B cell (primary cell): ENCODE results near the gene DPH1. TPM values are rescaled to one million over a fixed set of nuclear protein-coding genes. Genes with fewer than 3 reads are reported as not detected.
A peak's percentile ranks its signal among the peaks of the same experiment; 100 is the strongest.

Experiments
- ATAC-seq: fragments of 200-7000 bp; cut with Tn5 transposase; one replicate; pipeline ENCODE4 v1.10.0; 2021; ENCODE audit warnings: low read depth, mild to moderate bottlenecking, moderate number of reproducible peaks, moderate library complexity
- CTCF ChIA-PET: fragments of 350-600 bp; sonication (Branson Sonifier 250); formaldehyde crosslinking; loops from one replicate; lab custom pipeline; 2021; ENCODE audit warnings: antibody characterized with exemption, inconsistent platforms; lab: Charles Lee
- POLR2A ChIA-PET: fragments of 350-600 bp; sonication (Branson Sonifier 250); formaldehyde crosslinking; loops from one replicate; lab custom pipeline; 2021; ENCODE audit warnings: antibody characterized with exemption; lab: Charles Lee
- DNase-seq: peaks from one replicate; pipeline ENCODE4 v3.0.0; 2013
- H2AFZ ChIP-seq: 2 replicates; pipeline ENCODE4 v1.6.1; 2012; ENCODE audit warnings: mild to moderate bottlenecking, low read depth, low read length; ENCODE audit not compliant: insufficient read depth, poor library complexity, severe bottlenecking
- H3K27ac ChIP-seq, 2 donors: 1 replicate in 1 of 2; 2 replicates in 1 of 2; pipeline ENCODE4 v1.5.1; 2012 to 2013; ENCODE audit warnings: low read length in 2 of 2, mild to moderate bottlenecking in 2 of 2, moderate library complexity in 1 of 2
- H3K27me3 ChIP-seq, 4 experiments: fragments of 200-600 bp in 1 of 4; sonication (generic) in 1 of 4; replicated peaks in 1 of 4; 1 replicate in 2 of 4; 2 replicates in 2 of 4; pipeline versions ENCODE4 v1.6.1 to v1.7.0; 2013 to 2016; ENCODE audit warnings: low read length in 3 of 4, mild to moderate bottlenecking in 2 of 4, mixed read lengths in 1 of 4, moderate library complexity in 1 of 4; ENCODE audit not compliant: insufficient read depth in 4 of 4, control insufficient read depth in 3 of 4; ENCODE audit errors: control extremely low read depth in 1 of 4
- H3K36me3 ChIP-seq, 2 experiments: replicated peaks in 1 of 2; 1 replicate in 1 of 2; 2 replicates in 1 of 2; pipeline versions ENCODE4 v1.6.1 to v1.7.1; 2013; ENCODE audit warnings: low read length in 1 of 2; ENCODE audit not compliant: insufficient read depth in 2 of 2, control insufficient read depth in 1 of 2; ENCODE audit errors: control extremely low read depth in 1 of 2, extremely low read depth in 1 of 2
- H3K4me1 ChIP-seq, 2 donors: fragments of 200-600 bp in 1 of 2; sonication (generic) in 1 of 2; 1 replicate in 1 of 2; 2 replicates in 1 of 2; pipeline versions ENCODE4 v1.5.1 to v1.6.1; 2013 to 2017; ENCODE audit warnings: low read length in 2 of 2; ENCODE audit not compliant: control insufficient read depth in 2 of 2, insufficient read depth in 2 of 2
- H3K4me2 ChIP-seq: replicated peaks from 2 replicates; pipeline ENCODE3; 2012; ENCODE audit warnings: mild to moderate bottlenecking, low read depth, low read length; ENCODE audit not compliant: poor library complexity, severe bottlenecking
- H3K4me3 ChIP-seq, 5 experiments: fragments of 200-600 bp in 1 of 5; sonication (generic) in 1 of 5; 1 replicate in 3 of 5; 2 replicates in 2 of 5; pipeline versions ENCODE4 v1.5.1 to v1.7.0; 2011 to 2016; ENCODE audit warnings: low read length in 4 of 5, mild to moderate bottlenecking in 4 of 5, low read depth in 2 of 5, control low read depth in 1 of 5, moderate library complexity in 1 of 5; ENCODE audit not compliant: insufficient read depth in 1 of 5; ENCODE audit errors: control extremely low read depth in 1 of 5, extremely low read depth in 1 of 5
- H3K79me2 ChIP-seq: fragments of 200-600 bp; sonication (generic); one replicate; pipeline ENCODE4 v1.6.0; 2016; ENCODE audit warnings: low read length; ENCODE audit not compliant: control insufficient read depth, insufficient read depth
- H3K9ac ChIP-seq: fragments of 200-600 bp; sonication (generic); 2 replicates; pipeline ENCODE4 v1.6.1; 2017; ENCODE audit warnings: mild to moderate bottlenecking, low read length, moderate library complexity
- H3K9me3 ChIP-seq, 3 donors: one replicate each; pipeline versions ENCODE4 v1.6.1 to v1.7.1; 2013; ENCODE audit warnings: low read length in 2 of 3; ENCODE audit not compliant: control insufficient read depth in 2 of 3, insufficient read depth in 1 of 3; ENCODE audit errors: control extremely low read depth in 1 of 3
- H4K20me1 ChIP-seq: 2 replicates; pipeline ENCODE4 v1.6.0; 2012; ENCODE audit warnings: mild to moderate bottlenecking, low read length; ENCODE audit not compliant: insufficient read depth, control insufficient read depth, poor library complexity, severe bottlenecking
- H3K27ac Mint-ChIP-seq: one replicate; pipeline ENCODE4 v1.8.0; 2021; ENCODE audit warnings: mixed read lengths
- H3K27me3 Mint-ChIP-seq: one replicate; pipeline ENCODE4 v1.8.0; 2021; ENCODE audit warnings: mixed read lengths
- H3K4me1 Mint-ChIP-seq: one replicate; pipeline ENCODE4 v1.8.0; 2021; ENCODE audit warnings: mixed read lengths
- H3K4me3 Mint-ChIP-seq: one replicate; pipeline ENCODE4 v1.8.0; 2021; ENCODE audit warnings: mixed read lengths
- H3K9me3 Mint-ChIP-seq: one replicate; pipeline ENCODE4 v1.8.0; 2022; ENCODE audit warnings: mixed read lengths; ENCODE audit not compliant: insufficient read depth
- EZH2 ChIP-seq: IDR thresholded peaks from 2 replicates; pipeline ENCODE4 v1.6.1; 2012; ENCODE audit warnings: borderline replicate concordance, low read depth, mild to moderate bottlenecking, moderate library complexity, low read length; ENCODE audit not compliant: insufficient read depth, poor library complexity, severe bottlenecking
- WGBS: methylation state at CpG from one replicate; pipeline ENCODE4 v1.1.5; 2013; ENCODE audit warnings: missing lambda C conversion rate; ENCODE audit not compliant: insufficient coverage; 5-methylcytosine and 5-hydroxymethylcytosine counted together
- intact Hi-C: fragments of 100-400 bp; cut with micrococcal nuclease; formaldehyde crosslinking; loops from one replicate; pipeline ENCODE4 v1.10.0; 2022
- polyA plus RNA-seq: library from polyadenylated mRNA; depleted of rRNA; stranded (reverse); fragments of >200 nt; gene quantifications from 2 replicates; pipeline ENCODE4 v1.2.3, GENCODE V29; 2012
- total RNA-seq, 2 donors: library from RNA; stranded (reverse); fragments of 120-200 nt in 1 of 2; gene quantifications; 1 replicate in 1 of 2; 2 replicates in 1 of 2; pipeline versions ENCODE4 v1.2.3 to v1.2.4, GENCODE V29; 2013 to 2022
- TF ChIP-seq, protein P1 (sequence below): fragments of 200-600 bp; IDR thresholded peaks from one replicate; pipeline ENCODE4 v1.8.0; 2022; ENCODE audit warnings: antibody characterized with exemption, mild to moderate bottlenecking

Gene DPH1
- total and polyA plus RNA-seq, 2 donors (not counting 1 experiment from before 2014, with no cell fraction given), result 83.6 to 105 TPM

- H3K27me3 Mint-ChIP-seq, result peaks cover 42% of the 10 kb centered on the region
- Histone ChIP-seq H4K20me1 (peaks cover 7% of the 10 kb centered on the region), H3K36me3 (no peaks in the 10 kb centered on the region), H2AFZ (peak overlapping the region; percentile 71), H3K4me1 (peaks cover 38% of the 10 kb centered on the region in 2 donors), H3K9me3 (peaks cover 0 to 13% (median 0%) of the 10 kb centered on the region in 3 donors), H3K27me3 (peaks cover 0 to 59% (median 23%) of the 10 kb centered on the region in 4 experiments), H3K4me3 (peak overlapping the region in 4 of 5 experiments; percentile 11 to 68 (median 54)), H3K4me2 (peak overlapping the region; percentile 96), H3K9ac (peak overlapping the region; percentile 67), H3K27ac (no peak overlapping the region), H3K79me2 (no peaks in the 10 kb centered on the region)
- TF ChIP-seq, protein P1, sequence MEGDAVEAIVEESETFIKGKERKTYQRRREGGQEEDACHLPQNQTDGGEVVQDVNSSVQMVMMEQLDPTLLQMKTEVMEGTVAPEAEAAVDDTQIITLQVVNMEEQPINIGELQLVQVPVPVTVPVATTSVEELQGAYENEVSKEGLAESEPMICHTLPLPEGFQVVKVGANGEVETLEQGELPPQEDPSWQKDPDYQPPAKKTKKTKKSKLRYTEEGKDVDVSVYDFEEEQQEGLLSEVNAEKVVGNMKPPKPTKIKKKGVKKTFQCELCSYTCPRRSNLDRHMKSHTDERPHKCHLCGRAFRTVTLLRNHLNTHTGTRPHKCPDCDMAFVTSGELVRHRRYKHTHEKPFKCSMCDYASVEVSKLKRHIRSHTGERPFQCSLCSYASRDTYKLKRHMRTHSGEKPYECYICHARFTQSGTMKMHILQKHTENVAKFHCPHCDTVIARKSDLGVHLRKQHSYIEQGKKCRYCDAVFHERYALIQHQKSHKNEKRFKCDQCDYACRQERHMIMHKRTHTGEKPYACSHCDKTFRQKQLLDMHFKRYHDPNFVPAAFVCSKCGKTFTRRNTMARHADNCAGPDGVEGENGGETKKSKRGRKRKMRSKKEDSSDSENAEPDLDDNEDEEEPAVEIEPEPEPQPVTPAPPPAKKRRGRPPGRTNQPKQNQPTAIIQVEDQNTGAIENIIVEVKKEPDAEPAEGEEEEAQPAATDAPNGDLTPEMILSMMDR, result no peak
- TF ChIP-seq EZH2, result no peak
- CTCF ChIA-PET, result interaction anchor here (0.6 to 1.7 kb wide), 5 partner anchors 30 to 341 kb away, joined by 3 to 6 read pairs (median 4); partner anchors contain the start of gene HIC1
- peaks cover 24% of the 10 kb centered on the region for H3K4me1 Mint-ChIP-seq
- no peak for ATAC-seq
- peak overlapping the region; percentile 82 for H3K4me3 Mint-ChIP-seq
- no peaks in the 10 kb centered on the region for H3K9me3 Mint-ChIP-seq
- 2% methylated on average over 73 of the region's 73 CpGs for WGBS
- DNase-seq, result peak; percentile 53
- no peak overlapping the region for H3K27ac Mint-ChIP-seq
- POLR2A ChIA-PET, result no interaction called here
- intact Hi-C loops, result loop anchor here (2.0 kb wide), 1 partner anchor 16 kb away; no protein-coding TSS in a partner anchor
These were observed 5.3 kb upstream of the DPH1 start for GRCh38 chr17:2024572-2025219.

- no peaks in the 10 kb centered on the region for H3K79me2 ChIP-seq
- peaks cover 0 to 17% (median 0%) of the 10 kb centered on the region in 3 donors for H3K9me3 ChIP-seq
- H3K4me3 Mint-ChIP-seq, result peak within 1 kb of the TSS; percentile 85
- H3K9me3 Mint-ChIP-seq, result no peaks in the 10 kb centered on the region
- H4K20me1 ChIP-seq, result peaks cover 8% of the 10 kb centered on the region
- H3K27ac Mint-ChIP-seq, result no peak within 1 kb of the TSS
- ATAC-seq (peak; percentile 32), DNase-seq (peak; percentile 78)
- intact Hi-C loops, result loop anchor here (2.0 kb wide), 1 partner anchor 16 kb away; no protein-coding TSS in a partner anchor
- under 1% methylated on average over 42 of the region's 47 CpGs for WGBS
- peaks cover 39 to 40% of the 10 kb centered on the region in 2 donors for H3K4me1 ChIP-seq
- H3K27ac ChIP-seq, result no peak within 1 kb of the TSS
- TF ChIP-seq, protein P1, result no peak
- peak; percentile 24 for TF ChIP-seq EZH2
- H3K4me3 ChIP-seq, result peak within 1 kb of the TSS in 4 of 5 experiments; percentile 24 to 68 (median 54)
- peaks cover 36% of the 10 kb centered on the region for H3K27me3 Mint-ChIP-seq
- peak within 1 kb of the TSS; percentile 67 for H3K9ac ChIP-seq
- no peaks in the 10 kb centered on the region for H3K36me3 ChIP-seq
- H3K27me3 ChIP-seq, result peaks cover 0 to 61% (median 23%) of the 10 kb centered on the region in 4 experiments
- POLR2A ChIA-PET, result interaction anchor here (0.6 to 0.7 kb wide), 2 partner anchors 13 to 700 kb away, joined by 3 to 4 read pairs; no protein-coding TSS in a partner anchor
- H3K4me2 ChIP-seq, result peak within 1 kb of the TSS; percentile 96
- H3K4me1 Mint-ChIP-seq, result peaks cover 27% of the 10 kb centered on the region
- H2AFZ ChIP-seq, result peak within 1 kb of the TSS; percentile 71
- CTCF ChIA-PET, result interaction anchor here (0.6 to 1.7 kb wide), 5 partner anchors 29 to 342 kb away, joined by 3 to 6 read pairs (median 4); partner anchors contain the start of gene HIC1
These were observed 4.7 kb upstream of the DPH1 start, which contains the start of gene RTN4RL1 for GRCh38 chr17:2025220-2025621. TSS of gene RTN4RL1 (minus strand) at chr17:2025334. CDS start at chr17:2024865, 469 bp downstream.
